GM12878 (cell line): Measurements from ENCODE around the gene SERINC1. TPM values are rescaled to one million over a fixed set of nuclear protein-coding genes. Genes with fewer than 3 reads are reported as not detected.

Source experiments
- ATF7 ChIP-seq: fragments of 450-650 bp; IDR thresholded peaks from 2 replicates; pipeline ENCODE4 v1.6.1; 2016; ENCODE audit warnings: low read depth, mild to moderate bottlenecking
- BHLHE40 ChIP-seq, 2 experiments: fragments of 450-650 bp in 1 of 2; IDR thresholded peaks; 2 replicates each; pipeline ENCODE4 v1.6.1; 2011 to 2017; ENCODE audit warnings: low read depth in 2 of 2, borderline replicate concordance in 1 of 2, improper control_type of control experiment in 1 of 2, low read length in 1 of 2, mild to moderate bottlenecking in 1 of 2
- CBX5 ChIP-seq: sonication (generic); IDR thresholded peaks from 2 replicates; pipeline ENCODE4 v1.6.1; 2016; ENCODE audit warnings: low read depth, moderate library complexity, mild to moderate bottlenecking, inconsistent platforms
- CEBPZ ChIP-seq: fragments of 150-350 bp; IDR thresholded peaks from 2 replicates; pipeline ENCODE4 v1.6.1; 2016; ENCODE audit warnings: low read depth, low read length
- CHD2 ChIP-seq: IDR thresholded peaks from 2 replicates; pipeline ENCODE4 v1.6.1; 2011; ENCODE audit warnings: low read depth, low read length, improper control_type of control experiment, borderline replicate concordance
- DPF2 ChIP-seq: fragments of 450-650 bp; IDR thresholded peaks from 2 replicates; pipeline ENCODE4 v1.6.1; 2017; ENCODE audit warnings: mild to moderate bottlenecking
- HDGF ChIP-seq: fragments of 450-650 bp; IDR thresholded peaks from 2 replicates; pipeline ENCODE4 v1.6.1; 2016; ENCODE audit warnings: antibody characterized with exemption
- IKZF1 ChIP-seq: fragments of 450-650 bp; conservative IDR thresholded peaks from 2 replicates; pipeline ENCODE4 v1.6.1; 2017; ENCODE audit warnings: antibody characterized with exemption, mild to moderate bottlenecking
- JUND ChIP-seq: IDR thresholded peaks from 2 replicates; pipeline ENCODE4 v1.6.1; 2012; ENCODE audit warnings: low read depth, mild to moderate bottlenecking, low read length, improper control_type of control experiment, moderate library complexity
- KDM1A ChIP-seq: fragments of 200-600 bp; sonication (generic); IDR thresholded peaks from 2 replicates; pipeline ENCODE4 v1.6.1; 2016; ENCODE audit warnings: borderline replicate concordance
- NFXL1 ChIP-seq: fragments of 450-650 bp; IDR thresholded peaks from 2 replicates; pipeline ENCODE4 v1.6.1; 2017; ENCODE audit warnings: antibody characterized with exemption, mild to moderate bottlenecking, borderline replicate concordance
- NKRF ChIP-seq: fragments of 450-650 bp; conservative IDR thresholded peaks from 2 replicates; pipeline ENCODE4 v1.6.1; 2017; ENCODE audit warnings: mild to moderate bottlenecking, moderate library complexity
- NRF1 ChIP-seq: conservative IDR thresholded peaks from 2 replicates; pipeline ENCODE4 v1.6.1; 2011; ENCODE audit warnings: mild to moderate bottlenecking, low read depth, low read length, improper control_type of control experiment
- PRDM15 ChIP-seq: fragments of 450-650 bp; formaldehyde crosslinking; IDR thresholded peaks from 2 replicates; pipeline ENCODE4 v1.4.0; 2020; ENCODE audit warnings: mild to moderate bottlenecking, moderate library complexity
- RAD51 ChIP-seq: fragments of 450-650 bp; IDR thresholded peaks from 2 replicates; pipeline ENCODE4 v1.6.1; 2016; ENCODE audit warnings: moderate library complexity, mild to moderate bottlenecking, inconsistent platforms
- RB1 ChIP-seq: fragments of 450-650 bp; formaldehyde crosslinking; IDR thresholded peaks from 2 replicates; pipeline ENCODE4 v1.6.1; 2017; ENCODE audit warnings: mild to moderate bottlenecking, borderline replicate concordance
- RBBP5 ChIP-seq: fragments of 200-600 bp; sonication (generic); conservative IDR thresholded peaks from 2 replicates; pipeline ENCODE4 v1.6.1; 2016
- SKIL ChIP-seq: fragments of 450-650 bp; IDR thresholded peaks from 2 replicates; pipeline ENCODE4 v1.6.1; 2017; ENCODE audit warnings: mild to moderate bottlenecking, low read depth, inconsistent platforms; ENCODE audit not compliant: poor library complexity, severe bottlenecking
- SP1 ChIP-seq: IDR thresholded peaks from one replicate; pipeline ENCODE4 v1.6.1; 2011; ENCODE audit warnings: low read depth, low read length
- polyA plus RNA-seq, 11 experiments: library from polyadenylated mRNA; depleted of rRNA in 4 of 11; unstranded in 6 of 11; stranded (reverse) in 5 of 11; fragments of >200 nt; fragmentation: Nextera tagmentation in 4 of 11; fragmentation: Illumina TruSeq in 1 of 11; extraction: Ambion mirVana in 4 of 11; extraction: Trizol in 1 of 11; gene quantifications; 1 replicate in 1 of 11; 2 replicates in 10 of 11; pipeline versions ENCODE4 v1.2.1 to v1.2.3, GENCODE V29; 2011 to 2016; ENCODE audit warnings: inconsistent platforms in 2 of 11, missing spikeins in 2 of 11, low read depth in 1 of 11
- total RNA-seq, 4 experiments: library from RNA; depleted of rRNA in 3 of 4; stranded (reverse); fragments of >200 nt in 3 of 4; fragmentation: Illumina TruSeq in 1 of 4; extraction: Trizol in 1 of 4; gene quantifications; 2 replicates each; pipeline versions ENCODE4 v1.2.1 to v1.2.3, GENCODE V29; 2013 to 2021

The SERINC1 gene
- total and polyA plus RNA-seq, 10 of the 15 experiments (the other 5 are each of a cell fraction or from before 2014, with no cell fraction given): 18.5 to 45.7 (median 31.1) TPM

GRCh38 chr6:122399348-122400120 is 72.1 kb downstream of the SERINC1 start, which contains the start of gene HSF2 (continued):
- TF ChIP-seq NKRF: peak; percentile 76
- TF ChIP-seq JUND: no peak
- TF ChIP-seq KDM1A: no peak
- TF ChIP-seq RAD51: 0 out of 2 replicates have a peak, but pooled peaks have one; percentile 49
- peak; percentile 99 for TF ChIP-seq BHLHE40 (IDR thresholded peaks at IDR 0.05; ENCODE audit: borderline replicate concordance in 1 of 2, low read depth in 2 of 2, low read length in 1 of 2)
- TF ChIP-seq DPF2: no peak; the same call in none of the 2 replicates
- 0 out of 2 replicates have a peak, but pooled peaks have one; percentile 45 for TF ChIP-seq HDGF
- TF ChIP-seq CBX5: no peak
- peak; percentile 88 for TF ChIP-seq CHD2
- peak; percentile 96 for TF ChIP-seq SP1
- 0 out of 2 replicates have a peak, but pooled peaks have one; percentile 33 for TF ChIP-seq NFXL1
- peak; percentile 43; the same call in 1 of the 2 replicates for TF ChIP-seq NRF1
- TF ChIP-seq SKIL: no peak
- TF ChIP-seq PRDM15: no peak
- peak; percentile 73; the same call in 1 of the 2 replicates for TF ChIP-seq RB1
- TF ChIP-seq ATF7: no peak
- no peak for TF ChIP-seq RBBP5
- no peak; the same call in 1 of the 2 replicates for TF ChIP-seq CEBPZ
- TF ChIP-seq IKZF1: peak; percentile 58
